ENCODE measurements around the gene RANBP9. TPM values are rescaled to one million over a fixed set of nuclear protein-coding genes. Genes with fewer than 3 reads are reported as not detected.
A peak's percentile ranks its signal among the peaks of the same experiment; 100 is the strongest.

RANBP9 gene
- polyA plus RNA-seq (ENCODE audit: insufficient read length in 3 of 3): 10 to 100 TPM; 46.6 to 48.8 (median 48.0) TPM

GRCh38 chr6:13711733-13712598 is at the start of gene RANBP9:
RANBP9 (minus strand) TSS chr6:13711835; CDS start chr6:13711505, 330 bp downstream.
- peak in 2 of 3 donors; percentile 79 to 84 for DNase-seq (ENCODE audit: low read depth in 3 of 3, low spot score in 2 of 3)

- no peak for DNase-seq (ENCODE audit: low read depth in 3 of 3, low spot score in 2 of 3)
Measured at GRCh38 chr6:13760307-13761304, 49.0 kb upstream of the RANBP9 start.

- no peak for DNase-seq (ENCODE audit: low read depth in 3 of 3, low spot score in 2 of 3)
Measured at GRCh38 chr6:13759025-13759424, 47.4 kb upstream of the RANBP9 start.

- no peak for DNase-seq (ENCODE audit: low read depth in 3 of 3, low spot score in 2 of 3)
Measured at GRCh38 chr6:13754644-13755043, 43.0 kb upstream of the RANBP9 start.

GRCh38 chr6:13743736-13744127 is 32.1 kb upstream of the RANBP9 start:
- DNase-seq (ENCODE audit: low read depth in 3 of 3, low spot score in 2 of 3): no peak

- no peak for DNase-seq (ENCODE audit: low read depth in 3 of 3, low spot score in 2 of 3)
Measured at GRCh38 chr6:13742961-13743735, 31.5 kb upstream of the RANBP9 start.

- no peak for DNase-seq (ENCODE audit: low read depth in 3 of 3, low spot score in 2 of 3)
Measured at GRCh38 chr6:13741365-13741764, 29.7 kb upstream of the RANBP9 start.

GRCh38 chr6:13735031-13735430 is 23.4 kb upstream of the RANBP9 start:
- DNase-seq (ENCODE audit: low read depth in 3 of 3, low spot score in 2 of 3): no peak

- DNase-seq (ENCODE audit: low read depth in 3 of 3, low spot score in 2 of 3): no peak
Measured at GRCh38 chr6:13733178-13733887, 21.7 kb upstream of the RANBP9 start.

GRCh38 chr6:13730704-13731103 is 19.1 kb upstream of the RANBP9 start:
- DNase-seq (ENCODE audit: low read depth in 3 of 3, low spot score in 2 of 3): no peak

GRCh38 chr6:13729891-13730290 is 18.3 kb upstream of the RANBP9 start:
- DNase-seq (ENCODE audit: low read depth in 3 of 3, low spot score in 2 of 3): no peak

GRCh38 chr6:13725570-13725969 is 13.9 kb upstream of the RANBP9 start:
- no peak for DNase-seq (ENCODE audit: low read depth in 3 of 3, low spot score in 2 of 3)

GRCh38 chr6:13725052-13725451 is 13.4 kb upstream of the RANBP9 start:
- no peak for DNase-seq (ENCODE audit: low read depth in 3 of 3, low spot score in 2 of 3)

GRCh38 chr6:13724182-13724581 is 12.5 kb upstream of the RANBP9 start:
- DNase-seq (ENCODE audit: low read depth in 3 of 3, low spot score in 2 of 3): no peak

- DNase-seq (ENCODE audit: low read depth in 3 of 3, low spot score in 2 of 3): no peak
Measured at GRCh38 chr6:13722880-13723279, 11.2 kb upstream of the RANBP9 start.

- no peak for DNase-seq (ENCODE audit: low read depth in 3 of 3, low spot score in 2 of 3)
Measured at GRCh38 chr6:13718123-13718458, 6.5 kb upstream of the RANBP9 start.

- no peak for DNase-seq (ENCODE audit: low read depth in 3 of 3, low spot score in 2 of 3)
Measured at GRCh38 chr6:13716955-13717295, 5.3 kb upstream of the RANBP9 start.

- DNase-seq (ENCODE audit: low read depth in 3 of 3, low spot score in 2 of 3): no peak
Measured at GRCh38 chr6:13716225-13716954, 4.8 kb upstream of the RANBP9 start.

- DNase-seq (ENCODE audit: low read depth in 3 of 3, low spot score in 2 of 3): no peak
Measured at GRCh38 chr6:13715444-13715883, 3.8 kb upstream of the RANBP9 start.

GRCh38 chr6:13712599-13712898 is 914 bp upstream of the RANBP9 start:
- DNase-seq (ENCODE audit: low read depth in 3 of 3, low spot score in 2 of 3): no peak

All from right renal cortex interstitium (tissue), 3 donors.